Glomerular visceral epithelial cell (primary cell): ENCODE measurements around the gene RNF32.
"Not testable (repeated sequence)": the region's sequence is repeated elsewhere in the genome, so short reads cannot be mapped to it uniquely, and the experiment has no call there.

Source experiments
- DNase-seq: peaks from one replicate; pipeline ENCODE4 v3.0.0-alpha.2; 2016; ENCODE audit errors: extremely low spot score

The RNF32 gene

DNA sequence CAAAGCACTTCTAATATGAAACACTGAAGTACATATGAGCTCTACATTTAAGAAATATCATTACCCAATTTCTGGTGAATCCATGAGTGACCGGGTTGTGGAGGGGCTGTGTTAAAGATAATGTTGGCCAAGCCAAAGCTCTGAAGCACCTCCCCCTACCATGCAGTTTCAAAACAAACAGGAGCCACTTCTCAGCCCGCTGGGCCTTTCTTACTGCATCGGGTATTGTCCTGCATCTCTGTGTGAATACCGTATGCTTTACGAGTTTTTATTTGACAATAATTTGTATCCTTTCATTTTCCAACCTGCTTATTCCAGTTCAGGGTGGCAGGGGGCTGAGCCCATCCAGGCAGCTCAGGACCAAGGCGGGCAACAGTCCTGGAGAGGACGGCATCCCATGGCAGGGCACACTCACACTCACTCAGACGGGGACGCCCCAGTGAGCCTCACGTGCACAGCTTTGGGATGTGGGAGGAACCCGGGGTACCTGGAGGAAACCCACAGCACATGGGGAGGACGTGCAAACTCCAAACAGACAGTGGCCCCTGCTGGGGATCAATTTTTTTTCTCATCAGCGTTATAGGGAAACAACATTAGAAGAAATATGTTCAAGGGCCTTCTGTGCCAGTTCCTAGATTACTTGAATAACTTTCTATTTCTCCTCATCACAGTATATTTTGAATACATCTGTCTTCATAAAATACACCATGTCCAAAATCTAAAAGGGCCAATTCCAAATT lies 1.9 kb downstream of the RNF32 start:
- no peak for DNase-seq

GRCh38 chr7:156647330-156647729 lies 6.8 kb downstream of the RNF32 start:
- DNase-seq: not testable (repeated sequence)

GRCh38 chr7:156650042-156650441 lies 9.5 kb downstream of the RNF32 start:
- no peak for DNase-seq

- no peak for DNase-seq
Observed at GRCh38 chr7:156651474-156651873, 10.9 kb downstream of the RNF32 start.

GRCh38 chr7:156652886-156653568 lies 12.5 kb downstream of the RNF32 start:
- no peak for DNase-seq

DNA sequence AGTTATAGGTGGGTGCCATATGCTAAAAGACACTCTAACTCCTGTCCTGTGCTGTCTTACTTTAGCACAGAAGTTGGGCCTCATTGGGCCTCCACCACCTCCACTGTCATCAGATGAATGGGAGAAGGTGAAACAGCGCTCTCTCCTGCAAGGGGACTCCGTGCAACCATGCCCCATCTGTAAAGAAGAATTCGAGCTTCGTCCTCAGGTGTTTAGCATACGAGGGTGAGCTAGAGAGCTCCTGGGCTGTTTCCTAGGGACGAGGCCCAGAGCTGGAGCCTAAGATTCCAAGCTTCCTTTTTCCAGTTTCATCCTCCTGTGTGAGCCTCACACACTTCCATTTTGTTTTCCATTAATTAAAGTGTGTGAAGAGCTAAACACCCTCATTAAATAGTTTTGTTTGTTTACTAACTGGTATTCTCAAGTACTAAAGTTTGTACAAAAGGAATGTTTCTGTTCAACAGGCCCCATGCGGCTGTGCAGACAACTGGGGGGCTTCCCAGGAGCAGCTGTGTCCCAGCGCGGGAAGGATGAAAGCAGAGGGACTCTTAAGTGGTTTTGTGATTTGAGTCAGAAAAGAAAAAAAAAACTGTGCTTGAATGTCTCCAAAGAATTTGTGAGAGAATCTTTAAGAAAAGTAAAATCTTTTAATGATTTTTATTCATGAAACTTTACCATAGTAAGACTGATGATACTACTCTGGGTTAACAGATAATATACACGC lies 14.1 kb downstream of the RNF32 start:
- no peak for DNase-seq

DNA sequence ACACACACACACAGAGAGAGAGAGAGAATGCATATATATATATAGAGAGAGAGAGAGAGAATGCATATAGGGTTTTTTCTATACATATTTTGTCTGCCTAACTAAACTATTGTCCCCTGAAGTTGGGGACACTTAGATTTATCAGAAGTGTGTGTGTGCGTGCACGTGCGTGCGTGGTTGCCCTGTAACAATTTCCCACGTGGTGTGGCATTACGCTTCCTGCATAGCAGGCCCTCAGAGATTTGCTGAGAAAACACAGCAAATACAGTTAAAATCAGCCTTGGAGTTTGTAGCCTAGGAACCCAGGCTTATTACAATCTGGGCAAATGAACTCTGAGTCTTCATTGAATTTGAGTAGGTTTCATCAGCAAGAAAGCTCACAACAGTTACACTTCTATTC lies 14.7 kb downstream of the RNF32 start:
- no peak for DNase-seq

- no peak for DNase-seq
Observed at GRCh38 chr7:156655983-156656382, 15.4 kb downstream of the RNF32 start.

DNA sequence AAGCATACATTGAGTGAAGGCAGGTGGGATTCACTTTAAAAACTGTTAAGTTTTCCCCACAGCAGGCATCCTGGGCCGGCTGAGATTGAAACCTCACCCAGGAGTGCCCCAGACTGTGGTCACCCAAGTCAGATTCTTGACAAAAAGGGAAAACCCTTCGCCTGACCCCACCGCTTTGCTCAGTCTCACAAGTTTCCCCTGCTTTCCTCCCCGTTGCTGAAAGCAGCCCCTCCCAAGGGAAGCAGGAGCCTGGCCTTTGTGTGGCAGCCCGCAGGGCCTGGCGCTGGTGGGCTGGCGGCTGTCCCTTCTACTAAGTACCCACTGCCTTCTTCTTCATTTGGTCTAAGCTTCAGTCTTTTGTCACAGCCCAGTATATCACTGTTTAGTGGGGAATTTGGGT lies 16.0 kb downstream of the RNF32 start:
- DNase-seq: no peak

- no peak for DNase-seq
Observed at GRCh38 chr7:156657681-156658080, 17.1 kb downstream of the RNF32 start.

DNA sequence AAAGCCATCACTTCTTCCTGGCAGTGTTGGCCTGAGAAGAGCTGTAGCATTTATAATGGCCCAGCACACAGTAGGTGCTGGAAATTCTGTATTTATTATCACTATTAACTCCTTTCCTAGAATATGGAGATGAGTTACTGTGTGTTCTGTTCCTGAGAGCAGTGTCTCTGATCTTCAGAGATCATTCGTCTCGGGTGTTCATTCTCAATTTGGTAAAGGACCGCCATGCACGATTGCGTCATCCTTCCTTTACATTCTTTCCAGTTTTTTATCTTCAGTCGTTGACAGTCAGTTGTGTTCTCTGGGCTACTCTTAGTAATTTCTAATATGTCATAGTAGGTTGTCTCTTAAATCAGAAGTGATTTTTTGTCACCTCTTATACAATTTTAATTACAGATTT lies 18.6 kb downstream of the RNF32 start:
- no peak for DNase-seq

- no peak for DNase-seq
Observed at GRCh38 chr7:156659961-156660360, 19.4 kb downstream of the RNF32 start.

GRCh38 chr7:156661637-156662036 lies 21.1 kb downstream of the RNF32 start:
- DNase-seq: no peak

- DNase-seq: no peak
Observed at GRCh38 chr7:156662277-156662676, 21.7 kb downstream of the RNF32 start.

- DNase-seq: no peak
Observed at GRCh38 chr7:156665101-156665500, 24.5 kb downstream of the RNF32 start.

GRCh38 chr7:156666368-156667109 lies 26.0 kb downstream of the RNF32 start:
- DNase-seq: no peak

DNA sequence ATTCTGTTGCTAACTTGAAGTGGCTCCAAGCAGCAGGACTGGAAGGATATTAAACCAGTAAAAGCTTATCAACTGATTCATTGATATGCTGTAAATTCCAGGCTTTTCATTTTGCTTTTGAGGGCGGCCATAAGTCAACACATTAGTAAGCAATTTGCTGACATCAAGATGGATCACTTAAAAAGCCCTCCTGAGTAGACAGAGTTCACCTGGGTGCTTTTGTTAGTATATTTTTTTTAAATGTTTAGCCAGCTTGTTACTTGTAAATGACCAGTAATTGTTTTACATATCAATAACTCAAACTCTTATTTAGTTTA lies 26.5 kb downstream of the RNF32 start:
- DNase-seq: no peak

- DNase-seq: no peak
Observed at GRCh38 chr7:156668130-156668741, 27.7 kb downstream of the RNF32 start.

- DNase-seq: no peak
Observed at GRCh38 chr7:156669035-156669828, 28.7 kb downstream of the RNF32 start.

- DNase-seq: no peak
Observed at GRCh38 chr7:156673454-156673853, 32.9 kb downstream of the RNF32 start.

GRCh38 chr7:156673902-156674301 lies 33.3 kb downstream of the RNF32 start:
- DNase-seq: no peak
